ENCODE results near the gene ARHGEF37.

DNA sequence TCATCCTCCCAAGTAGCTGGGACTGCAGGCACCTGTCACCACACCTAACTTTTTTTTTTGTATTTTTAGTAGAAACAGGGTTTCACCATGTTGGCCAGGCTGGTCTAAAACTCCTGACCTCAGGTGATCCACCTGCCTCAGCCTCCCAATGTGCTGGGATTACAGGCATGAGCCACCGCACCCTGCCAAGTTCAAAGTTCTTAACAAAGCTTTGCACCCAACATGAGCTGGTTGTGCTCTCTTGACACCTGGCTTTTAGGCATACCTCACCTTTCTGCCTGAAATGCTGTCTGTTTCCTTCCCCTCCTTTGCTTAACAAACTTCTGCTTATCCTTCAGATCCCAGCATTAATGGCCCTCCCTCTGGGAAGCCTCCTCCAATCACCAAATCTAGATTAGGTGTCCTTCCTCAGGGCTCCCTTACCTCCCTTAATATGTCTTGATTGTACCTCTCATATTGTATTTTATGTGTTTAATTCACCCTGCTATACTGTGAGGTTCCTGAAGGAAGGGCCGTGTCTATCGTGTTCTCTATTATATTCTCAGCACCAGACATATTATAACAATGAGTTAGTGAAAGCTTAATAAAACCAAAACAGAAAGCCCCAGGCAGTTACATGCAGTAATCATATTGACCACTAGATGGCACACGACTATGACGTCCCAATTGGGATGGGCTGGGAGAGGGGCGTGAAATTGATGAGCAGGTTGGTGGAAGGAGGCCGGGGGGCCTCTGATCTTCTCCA, 86.0 kb downstream of the ARHGEF37 start:
- TF ChIP-seq CTCF (conservative IDR thresholded peaks at IDR 0.05 in 1 of 2, IDR thresholded peaks at IDR 0.05 in 1 of 2; ENCODE audit: low read depth in 1 of 2, low read length in 2 of 2) (peak; percentile 68 to 80), EZH2 (IDR thresholded peaks at IDR 0.05; ENCODE audit: low read length, missing control alignments) (no peak)

All from fibroblast of lung (primary cell).